Trophoblast cell (in vitro differentiated cells and primary cell): ENCODE data around the gene ZC3H12C.

ENCODE experiments used
- DNase-seq, 2 donors: peaks; one replicate each; pipeline ENCODE4 v3.0.0-alpha.2; 2016
- H2AFZ ChIP-seq: 2 replicates; pipeline ENCODE4 v1.6.1; 2013; ENCODE audit warnings: low read length, moderate library complexity, mild to moderate bottlenecking; ENCODE audit not compliant: insufficient read depth, poor library complexity
- H2AK5ac ChIP-seq: 2 replicates; pipeline ENCODE4 v1.6.1; 2013; ENCODE audit warnings: mild to moderate bottlenecking, low read length
- H2BK120ac ChIP-seq: 2 replicates; pipeline ENCODE4 v1.6.1; 2013; ENCODE audit warnings: low read length, mild to moderate bottlenecking, moderate library complexity; ENCODE audit not compliant: insufficient read depth, poor library complexity
- H2BK12ac ChIP-seq: 2 replicates; pipeline ENCODE4 v1.6.1; 2013; ENCODE audit warnings: mild to moderate bottlenecking, low read length, moderate library complexity
- H2BK5ac ChIP-seq: 2 replicates; pipeline ENCODE4 v1.6.1; 2013; ENCODE audit warnings: low read length, low read depth, moderate library complexity, mild to moderate bottlenecking; ENCODE audit not compliant: poor library complexity
- H3K14ac ChIP-seq: 2 replicates; pipeline ENCODE4 v1.6.1; 2013; ENCODE audit warnings: mild to moderate bottlenecking, low read length
- H3K18ac ChIP-seq: 2 replicates; pipeline ENCODE4 v1.6.1; 2013; ENCODE audit warnings: mild to moderate bottlenecking, low read length
- H3K23ac ChIP-seq: 2 replicates; pipeline ENCODE4 v1.6.1; 2013; ENCODE audit warnings: low read length
- H3K27ac ChIP-seq: 2 replicates; pipeline ENCODE4 v1.5.1; 2013; ENCODE audit warnings: low read depth, mild to moderate bottlenecking, inconsistent platforms, low read length, moderate library complexity
- H3K27me3 ChIP-seq: 2 replicates; pipeline ENCODE4 v1.6.1; 2013; ENCODE audit warnings: inconsistent platforms, mild to moderate bottlenecking, low read length, moderate library complexity; ENCODE audit not compliant: insufficient read depth
- H3K36me3 ChIP-seq, 2 experiments: 1 replicate in 1 of 2; 2 replicates in 1 of 2; pipeline ENCODE4 v1.6.1; 2013; ENCODE audit warnings: low read length in 2 of 2, mild to moderate bottlenecking in 2 of 2, moderate library complexity in 1 of 2; ENCODE audit not compliant: insufficient read depth in 2 of 2, control insufficient read depth in 1 of 2
- H3K4ac ChIP-seq: 2 replicates; pipeline ENCODE4 v1.6.1; 2013; ENCODE audit warnings: low read depth, mild to moderate bottlenecking, low read length, moderate library complexity
- H3K4me1 ChIP-seq, 2 experiments: 1 replicate in 1 of 2; 2 replicates in 1 of 2; pipeline ENCODE4 v1.6.1; 2013; ENCODE audit warnings: low read length in 2 of 2, mild to moderate bottlenecking in 2 of 2, moderate library complexity in 1 of 2; ENCODE audit not compliant: insufficient read depth in 2 of 2, control insufficient read depth in 1 of 2
- H3K4me2 ChIP-seq: 2 replicates; pipeline ENCODE4 v1.6.1; 2013; ENCODE audit warnings: inconsistent platforms, mild to moderate bottlenecking, low read length, moderate library complexity
- H3K4me3 ChIP-seq: 2 replicates; pipeline ENCODE4 v1.5.1; 2013; ENCODE audit warnings: mild to moderate bottlenecking, low read depth, low read length, inconsistent platforms
- H3K79me1 ChIP-seq: one replicate; pipeline ENCODE4 v1.6.1; 2013; ENCODE audit warnings: low read length
- H3K79me2 ChIP-seq: 2 replicates; pipeline ENCODE4 v1.6.1; 2013; ENCODE audit warnings: low read length, mild to moderate bottlenecking; ENCODE audit not compliant: control insufficient read depth, insufficient read depth, poor library complexity
- H3K9ac ChIP-seq: 2 replicates; pipeline ENCODE4 v1.6.1; 2013; ENCODE audit warnings: mild to moderate bottlenecking, low read length
- H3K9me3 ChIP-seq: 2 replicates; pipeline ENCODE4 v1.6.1; 2013; ENCODE audit warnings: low read depth, mild to moderate bottlenecking, control low read depth, inconsistent platforms, low read length; ENCODE audit not compliant: insufficient read depth
- H4K12ac ChIP-seq: 2 replicates; pipeline ENCODE4 v1.6.1; 2013; ENCODE audit warnings: low read depth, mild to moderate bottlenecking, low read length, moderate library complexity
- H4K8ac ChIP-seq: 2 replicates; pipeline ENCODE4 v1.6.1; 2013; ENCODE audit warnings: low read depth, mild to moderate bottlenecking, low read length, moderate library complexity
- H4K91ac ChIP-seq: one replicate; pipeline ENCODE4 v1.6.1; 2013; ENCODE audit warnings: low read depth, mild to moderate bottlenecking, low read length, moderate library complexity
- WGBS: extraction: QIAGEN DNeasy Blood & Tissue Kit; methylation state at CpG from one replicate; pipeline ENCODE4 v1.1.7; 2013; ENCODE audit warnings: missing lambda C conversion rate; ENCODE audit not compliant: insufficient read length, insufficient coverage; ENCODE audit errors: extremely low coverage; 5-methylcytosine and 5-hydroxymethylcytosine counted together

Gene ZC3H12C

GRCh38 chr11:110179064-110179463 is 85.9 kb downstream of the ZC3H12C start:
- Histone ChIP-seq H2BK5ac (no peak overlapping the region), H3K79me2 (no peaks in the 10 kb centered on the region), H3K23ac (no peak overlapping the region), H3K79me1 (no peaks in the 10 kb centered on the region), H3K18ac (no peak overlapping the region), H2BK12ac (no peak overlapping the region), H3K27ac (no peak overlapping the region), H2BK120ac (no peak overlapping the region), H4K8ac (no peak overlapping the region), H3K4me3 (no peak overlapping the region), H4K91ac (no peak overlapping the region), H3K4ac (no peak overlapping the region), H3K9ac (no peak overlapping the region), H3K36me3 (no peaks in the 10 kb centered on the region), H2AFZ (no peak overlapping the region), H4K12ac (no peak overlapping the region), H3K9me3 (no peaks in the 10 kb centered on the region), H3K4me2 (no peak overlapping the region), H3K27me3 (no peaks in the 10 kb centered on the region), H3K14ac (no peak overlapping the region), H3K4me1 (peaks cover 4 to 5% of the 10 kb centered on the region in 2 experiments), H2AK5ac (no peak overlapping the region)
- no CpG with 5 or more reads among the region's 4 CpGs for WGBS
- no peak for DNase-seq

GRCh38 chr11:110182886-110183285 is 89.7 kb downstream of the ZC3H12C start:
- Histone ChIP-seq H3K4ac (no peak overlapping the region), H3K9me3 (no peaks in the 10 kb centered on the region), H2BK120ac (no peak overlapping the region), H2BK12ac (no peak overlapping the region), H3K23ac (no peak overlapping the region), H2BK5ac (no peak overlapping the region), H3K79me1 (no peaks in the 10 kb centered on the region), H3K27ac (no peak overlapping the region), H3K4me3 (no peak overlapping the region), H3K36me3 (peaks cover 6 to 7% of the 10 kb centered on the region in 2 experiments), H3K4me1 (no peaks in the 10 kb centered on the region), H3K14ac (no peak overlapping the region), H4K12ac (no peak overlapping the region), H4K8ac (no peak overlapping the region), H3K18ac (no peak overlapping the region), H3K79me2 (no peaks in the 10 kb centered on the region), H2AFZ (no peak overlapping the region), H3K9ac (no peak overlapping the region), H3K27me3 (no peaks in the 10 kb centered on the region), H4K91ac (no peak overlapping the region), H3K4me2 (no peak overlapping the region), H2AK5ac (no peak overlapping the region)
- peak; percentile 43 to 48 for DNase-seq
- no CpG with 5 or more reads among the region's 5 CpGs for WGBS

GRCh38 chr11:110184456-110184855 is 91.3 kb downstream of the ZC3H12C start:
- Histone ChIP-seq H3K27me3 (no peaks in the 10 kb centered on the region), H3K4me1 (no peaks in the 10 kb centered on the region), H4K12ac (no peak overlapping the region), H3K23ac (no peak overlapping the region), H2AFZ (no peak overlapping the region), H4K8ac (no peak overlapping the region), H2BK120ac (no peak overlapping the region), H3K27ac (no peak overlapping the region), H3K36me3 (peaks cover 6 to 7% of the 10 kb centered on the region in 2 experiments), H3K79me2 (no peaks in the 10 kb centered on the region), H3K9ac (no peak overlapping the region), H3K79me1 (no peaks in the 10 kb centered on the region), H3K4me3 (no peak overlapping the region), H2BK12ac (no peak overlapping the region), H3K14ac (no peak overlapping the region), H4K91ac (no peak overlapping the region), H3K4me2 (no peak overlapping the region), H2AK5ac (no peak overlapping the region), H3K4ac (no peak overlapping the region), H3K18ac (no peak overlapping the region), H2BK5ac (no peak overlapping the region), H3K9me3 (no peaks in the 10 kb centered on the region)
- no CpG with 5 or more reads among the region's 7 CpGs for WGBS
- DNase-seq: no peak

DNA sequence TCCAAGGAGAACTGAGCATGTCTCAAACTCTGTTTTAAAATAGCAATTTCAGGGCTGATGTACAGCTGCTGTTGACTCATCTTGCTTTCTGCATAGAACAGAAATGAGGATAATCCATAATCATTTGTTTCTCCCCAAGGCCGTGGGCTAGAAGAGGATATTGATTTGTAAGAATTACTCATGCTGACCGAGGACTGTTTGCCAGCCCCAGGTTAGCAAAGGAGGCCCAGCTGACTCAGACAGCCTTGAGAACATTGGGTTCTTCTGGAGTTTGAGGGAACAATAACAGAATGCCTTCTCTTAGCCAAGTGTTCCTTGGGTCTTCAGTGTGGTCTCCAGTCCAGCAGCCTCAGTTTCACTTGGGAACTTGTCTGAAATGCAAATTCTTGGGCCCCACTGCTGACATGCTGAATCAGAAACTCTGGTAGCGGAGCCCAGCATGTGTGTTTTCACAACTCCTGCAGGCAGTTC is 92.0 kb downstream of the ZC3H12C start:
- Histone ChIP-seq H3K4me1 (no peaks in the 10 kb centered on the region), H2BK120ac (no peak overlapping the region), H3K27ac (no peak overlapping the region), H4K91ac (no peak overlapping the region), H3K4me3 (no peak overlapping the region), H4K12ac (no peak overlapping the region), H3K79me2 (no peaks in the 10 kb centered on the region), H3K18ac (no peak overlapping the region), H4K8ac (no peak overlapping the region), H3K9me3 (no peaks in the 10 kb centered on the region), H3K4ac (no peak overlapping the region), H2BK5ac (no peak overlapping the region), H3K9ac (no peak overlapping the region), H2AFZ (no peak overlapping the region), H2AK5ac (no peak overlapping the region), H3K79me1 (no peaks in the 10 kb centered on the region), H3K27me3 (no peaks in the 10 kb centered on the region), H3K4me2 (no peak overlapping the region), H2BK12ac (no peak overlapping the region), H3K14ac (no peak overlapping the region), H3K23ac (no peak overlapping the region), H3K36me3 (peaks cover 6 to 7% of the 10 kb centered on the region in 2 experiments)
- DNase-seq: no peak
- no CpG with 5 or more reads among the region's 3 CpGs for WGBS
